Panc1 (cell line): Measurements from ENCODE around the gene RARA. TPM values are rescaled to one million over a fixed set of nuclear protein-coding genes. Genes with fewer than 3 reads are reported as not detected.
A peak's percentile ranks its signal among the peaks of the same experiment; 100 is the strongest.

Source experiments
- ATAC-seq: fragments of 200-7000 bp; cut with Tn5 transposase; 2 replicates; pipeline ENCODE4 v1.9.1; 2020; ENCODE audit warnings: mild to moderate bottlenecking, moderate library complexity
- BruUV-seq: library from RNA; stranded (reverse); fragments of 400-500 nt; replicated peaks from 2 replicates; lab custom pipeline; 2021; lab: Mats Ljungman, UMichigan
- CTCF ChIA-PET: fragments of 300-600 bp; sonication (Branson Sonifier 250); formaldehyde crosslinking; loops from one replicate; lab custom pipeline; 2022; ENCODE audit warnings: antibody characterized with exemption; lab: Charles Lee
- POLR2A ChIA-PET: fragments of 300-600 bp; sonication (Branson Sonifier 250); formaldehyde crosslinking; loops from one replicate; lab custom pipeline; 2022; ENCODE audit warnings: antibody characterized with exemption; lab: Charles Lee
- DNase-seq: peaks from one replicate; pipeline ENCODE4 v3.0.0-alpha.2; 2010; ENCODE audit warnings: low read depth, low spot score
- H3K27ac ChIP-seq: 2 replicates; pipeline ENCODE4 v1.5.1; 2011; ENCODE audit warnings: mild to moderate bottlenecking, low read length, inconsistent platforms
- H3K27me3 ChIP-seq: fragments of 200-500 bp; sonication (Bioruptor generic); 2 replicates; pipeline ENCODE4 v1.6.0; 2014; ENCODE audit warnings: low read length, inconsistent platforms; ENCODE audit not compliant: control insufficient read depth, insufficient read depth
- H3K36me3 ChIP-seq: fragments of 200-500 bp; sonication (Bioruptor generic); 2 replicates; pipeline ENCODE4 v1.5.1; 2014; ENCODE audit warnings: inconsistent platforms, mild to moderate bottlenecking, low read length, moderate library complexity; ENCODE audit not compliant: control insufficient read depth, insufficient read depth
- H3K4me1 ChIP-seq: 2 replicates; pipeline ENCODE4 v1.5.1; 2011; ENCODE audit warnings: inconsistent platforms, mild to moderate bottlenecking, low read length, moderate library complexity; ENCODE audit not compliant: control insufficient read depth, insufficient read depth
- H3K4me3 ChIP-seq, 2 experiments: 2 replicates each; pipeline ENCODE4 v1.5.1; 2011 to 2012; ENCODE audit warnings: low read depth in 2 of 2, low read length in 2 of 2, mild to moderate bottlenecking in 2 of 2, inconsistent platforms in 1 of 2, moderate library complexity in 1 of 2
- H3K9me3 ChIP-seq: fragments of 200-500 bp; sonication (Bioruptor generic); 2 replicates; pipeline ENCODE4 v1.5.1; 2014; ENCODE audit warnings: low read depth, mild to moderate bottlenecking, inconsistent platforms, low read length, moderate library complexity; ENCODE audit not compliant: control insufficient read depth, insufficient read depth
- CTCF ChIP-seq: fragments of 450-650 bp; IDR thresholded peaks from 2 replicates; pipeline ENCODE4 v1.5.1; 2017; ENCODE audit warnings: mild to moderate bottlenecking
- POLR2AphosphoS5 ChIP-seq: IDR thresholded peaks from 2 replicates; pipeline ENCODE4 v1.6.1; 2012; ENCODE audit warnings: mild to moderate bottlenecking, low read depth, low read length, moderate library complexity
- SIN3A ChIP-seq: IDR thresholded peaks from 2 replicates; pipeline ENCODE4 v1.6.1; 2012; ENCODE audit warnings: low read depth, mild to moderate bottlenecking, low read length, moderate library complexity, borderline replicate concordance; ENCODE audit not compliant: insufficient read depth
- TCF7L2 ChIP-seq: IDR thresholded peaks from 2 replicates; pipeline ENCODE4 v1.6.1; 2011; ENCODE audit warnings: mild to moderate bottlenecking, low read depth, low read length, inconsistent platforms
- in situ Hi-C: cut with HindIII; loops from 2 replicates; pipeline ENCODE4 v1.10.0; 2016; ENCODE audit warnings: low sequenced_read_pairs, low pct_unique_long_range_greater_than_20kb
- intact Hi-C: fragments of 100-400 bp; cut with micrococcal nuclease; formaldehyde crosslinking; loops from one replicate; pipeline ENCODE4 v1.10.0; 2022; ENCODE audit not compliant: unreplicated experiment
- total RNA-seq: library from RNA; stranded (reverse); gene quantifications from one replicate; pipeline ENCODE4 v1.2.1, GENCODE V29; 2021; ENCODE audit not compliant: unreplicated experiment
- TF ChIP-seq, protein P1 (sequence below), 2 experiments: IDR thresholded peaks; 2 replicates each; pipeline ENCODE4 v1.6.1; 2011 to 2012; ENCODE audit warnings: low read depth in 2 of 2, control low read depth in 1 of 2, low read length in 1 of 2, mild to moderate bottlenecking in 1 of 2, moderate library complexity in 1 of 2; ENCODE audit not compliant: insufficient read depth in 1 of 2

The RARA gene
- total RNA-seq, 1 experiment from 2014 or later: 55.6 TPM

- intact Hi-C loops: no loop called here
- DNase-seq: no peak
- peaks cover 83% of the 10 kb centered on the region for H3K4me1 ChIP-seq
Measured at GRCh38 chr17:40328386-40328766, 19.4 kb downstream of the RARA start.

DNA sequence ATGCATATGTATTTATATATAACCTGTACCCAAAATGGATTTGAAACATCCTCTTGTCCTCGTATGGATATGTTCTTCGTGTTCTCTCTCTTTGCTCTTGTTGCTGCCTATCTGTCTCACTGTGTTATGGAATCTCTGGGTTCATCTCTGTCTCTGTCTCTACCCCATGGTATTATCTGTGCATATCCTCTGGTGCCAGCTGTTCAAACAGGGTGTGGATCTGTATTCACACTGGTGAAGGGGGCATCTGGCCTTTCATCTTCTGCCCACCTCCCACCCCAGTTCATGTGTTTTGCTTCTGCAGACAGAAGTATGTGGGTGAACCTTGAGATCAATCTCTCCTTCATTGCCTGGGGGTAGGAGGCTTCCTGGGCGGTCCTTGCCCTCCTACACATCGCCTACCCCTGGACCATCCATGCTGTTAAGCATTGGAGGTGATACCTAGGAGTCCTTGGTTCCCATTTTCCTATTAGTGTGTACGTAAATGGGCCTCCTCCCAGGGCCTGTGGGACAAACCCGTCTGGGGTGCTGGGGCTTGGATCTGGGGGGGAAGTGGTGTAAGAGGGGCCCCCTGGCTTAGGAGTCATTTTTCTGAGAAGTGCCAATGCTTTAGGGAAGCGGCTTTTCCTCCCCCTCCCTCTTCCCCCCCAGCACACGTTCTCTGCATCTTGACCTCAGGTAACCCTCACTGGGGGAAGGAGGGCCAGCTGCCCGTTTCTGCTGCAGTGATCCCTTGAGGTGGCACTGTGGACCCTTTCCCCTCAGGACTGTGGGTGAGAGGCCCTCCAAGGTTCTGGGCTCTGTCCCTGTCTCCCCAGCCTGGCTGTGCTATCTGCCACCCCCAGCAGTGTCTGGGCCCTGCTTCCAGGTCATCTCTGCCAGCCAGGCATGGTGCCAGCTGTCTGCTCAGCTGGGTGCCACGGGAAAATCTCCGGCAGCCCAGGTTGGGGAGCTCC is 21.1 kb downstream of the RARA start:
- no peak overlapping the region for H3K4me3 ChIP-seq
- TF ChIP-seq TCF7L2: no peak
- TF ChIP-seq SIN3A: no peak
- TF ChIP-seq, protein P1, sequence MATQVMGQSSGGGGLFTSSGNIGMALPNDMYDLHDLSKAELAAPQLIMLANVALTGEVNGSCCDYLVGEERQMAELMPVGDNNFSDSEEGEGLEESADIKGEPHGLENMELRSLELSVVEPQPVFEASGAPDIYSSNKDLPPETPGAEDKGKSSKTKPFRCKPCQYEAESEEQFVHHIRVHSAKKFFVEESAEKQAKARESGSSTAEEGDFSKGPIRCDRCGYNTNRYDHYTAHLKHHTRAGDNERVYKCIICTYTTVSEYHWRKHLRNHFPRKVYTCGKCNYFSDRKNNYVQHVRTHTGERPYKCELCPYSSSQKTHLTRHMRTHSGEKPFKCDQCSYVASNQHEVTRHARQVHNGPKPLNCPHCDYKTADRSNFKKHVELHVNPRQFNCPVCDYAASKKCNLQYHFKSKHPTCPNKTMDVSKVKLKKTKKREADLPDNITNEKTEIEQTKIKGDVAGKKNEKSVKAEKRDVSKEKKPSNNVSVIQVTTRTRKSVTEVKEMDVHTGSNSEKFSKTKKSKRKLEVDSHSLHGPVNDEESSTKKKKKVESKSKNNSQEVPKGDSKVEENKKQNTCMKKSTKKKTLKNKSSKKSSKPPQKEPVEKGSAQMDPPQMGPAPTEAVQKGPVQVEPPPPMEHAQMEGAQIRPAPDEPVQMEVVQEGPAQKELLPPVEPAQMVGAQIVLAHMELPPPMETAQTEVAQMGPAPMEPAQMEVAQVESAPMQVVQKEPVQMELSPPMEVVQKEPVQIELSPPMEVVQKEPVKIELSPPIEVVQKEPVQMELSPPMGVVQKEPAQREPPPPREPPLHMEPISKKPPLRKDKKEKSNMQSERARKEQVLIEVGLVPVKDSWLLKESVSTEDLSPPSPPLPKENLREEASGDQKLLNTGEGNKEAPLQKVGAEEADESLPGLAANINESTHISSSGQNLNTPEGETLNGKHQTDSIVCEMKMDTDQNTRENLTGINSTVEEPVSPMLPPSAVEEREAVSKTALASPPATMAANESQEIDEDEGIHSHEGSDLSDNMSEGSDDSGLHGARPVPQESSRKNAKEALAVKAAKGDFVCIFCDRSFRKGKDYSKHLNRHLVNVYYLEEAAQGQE (IDR thresholded peaks at IDR 0.05; ENCODE audit: insufficient read depth in 1 of 2, low read depth in 2 of 2, low read length in 1 of 2): no peak
- TF ChIP-seq CTCF: no peak
- TF ChIP-seq POLR2AphosphoS5: no peak
- no peaks in the 10 kb centered on the region for H3K27me3 ChIP-seq
- ChIA-PET CTCF (interaction anchor here (0.6 to 1.8 kb wide), 2 partner anchors 13 to 42 kb away, joined by 4 to 6 read pairs; no protein-coding TSS in a partner anchor), POLR2A (interaction anchor here (0.7 kb wide), 1 partner anchor 111 kb away, joined by 7 read pairs; the partner anchor contains the start of gene WIPF2)
- intact Hi-C loops (no loop called here), in situ Hi-C loops (no loop called here)
- no peaks in the 10 kb centered on the region for H3K9me3 ChIP-seq
- H3K4me1 ChIP-seq: peaks cover 84% of the 10 kb centered on the region
- DNase-seq (no peak), ATAC-seq (no peak)
- no TSS peak for BruUV-seq
- peak overlapping the region; percentile 90 for H3K27ac ChIP-seq
- H3K36me3 ChIP-seq: no peaks in the 10 kb centered on the region

More at GRCh38 chr17:40328386-40328766, 19.4 kb downstream of the RARA start:
- no peaks in the 10 kb centered on the region for H3K27me3 ChIP-seq
- BruUV-seq: no TSS peak
- ATAC-seq: no peak
- H3K4me3 ChIP-seq: no peak overlapping the region
- in situ Hi-C loops: no loop called here
- H3K27ac ChIP-seq: peak overlapping the region; percentile 12; the same call in 1 of the 2 replicates
- no peaks in the 10 kb centered on the region for H3K36me3 ChIP-seq
- ChIA-PET POLR2A (interaction anchor here (0.6 kb wide), 1 partner anchor 78 kb away, joined by 6 read pairs; no protein-coding TSS in a partner anchor), CTCF (interaction anchor here (0.6 to 1.8 kb wide), 2 partner anchors 11 to 465 kb away, joined by 3 to 6 read pairs; no protein-coding TSS in a partner anchor)
- TF ChIP-seq TCF7L2 (no peak), POLR2AphosphoS5 (no peak), SIN3A (no peak), CTCF (no peak)
- TF ChIP-seq, protein P1 (IDR thresholded peaks at IDR 0.05; ENCODE audit: insufficient read depth in 1 of 2, low read depth in 2 of 2, low read length in 1 of 2): no peak
- no peaks in the 10 kb centered on the region for H3K9me3 ChIP-seq
